Renal cortex interstitium (tissue), 11 donors: ENCODE results near the gene FAM237B. TPM values are rescaled to one million over a fixed set of nuclear protein-coding genes. Genes with fewer than 3 reads are reported as not detected.

Source experiments
- DNase-seq, 11 donors: peaks; one replicate each; pipeline ENCODE4 v3.0.0-alpha.2; 2013; ENCODE audit warnings: low read depth in 9 of 11, low spot score in 4 of 11; ENCODE audit errors: extremely low read depth in 1 of 11
- polyA plus RNA-seq, 3 donors: library from polyadenylated mRNA; unstranded; fragments of 120-200 nt; gene quantifications; one replicate each; pipeline ENCODE4 v1.2.1, GENCODE V29; 2013; ENCODE audit not compliant: insufficient read length in 3 of 3

FAM237B gene
- polyA plus RNA-seq, 3 donors = 0.36 to 0.68 (median 0.48) TPM

- DNase-seq = no peak
Measured at GRCh38 chr7:90309872-90310271, 11.2 kb downstream of the FAM237B start.

- DNase-seq = no peak
Measured at GRCh38 chr7:90303241-90303640, 17.9 kb downstream of the FAM237B start.

DNA sequence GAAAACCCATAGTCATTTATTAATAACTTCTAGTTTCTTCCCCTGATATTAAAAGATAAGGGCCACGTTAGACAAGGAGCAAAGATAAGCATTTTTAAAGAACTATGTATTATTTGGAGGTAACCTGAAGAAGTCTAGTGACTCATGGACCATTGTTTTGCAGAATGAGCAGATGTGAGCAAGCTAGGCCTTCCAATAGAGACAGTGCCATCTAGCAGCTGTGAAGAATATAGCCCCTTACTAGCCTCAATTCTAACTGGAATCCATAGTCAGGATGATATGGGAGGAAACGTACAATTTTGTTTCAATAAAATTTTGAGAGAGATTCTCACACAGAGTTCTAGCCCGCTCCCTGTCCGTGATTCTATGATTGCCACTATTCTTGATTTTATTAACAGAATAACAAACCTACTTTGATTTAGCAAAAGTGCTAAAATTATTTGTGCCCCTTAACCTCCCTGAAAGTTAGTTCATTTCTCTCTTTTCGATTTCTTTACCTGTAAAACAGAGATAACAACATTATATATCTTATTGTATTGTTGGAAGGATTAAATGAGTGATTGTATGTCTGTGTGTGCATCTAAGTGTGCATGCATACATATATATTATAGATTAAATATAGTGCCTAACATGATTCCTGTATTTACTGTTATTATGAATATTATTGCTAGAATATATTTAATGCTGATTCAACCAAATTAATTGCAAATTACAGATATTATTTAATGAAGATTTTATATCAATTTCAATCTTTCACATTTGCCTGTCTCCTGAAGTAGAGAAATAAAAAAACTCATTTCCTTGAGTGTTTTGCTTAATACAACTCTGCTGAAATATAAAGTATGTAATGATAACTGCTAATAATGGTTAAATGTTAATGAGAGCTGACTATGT lies 22.7 kb downstream of the FAM237B start:
- DNase-seq = peak in 1 of 11 donors; percentile 9

- DNase-seq = no peak
Measured at GRCh38 chr7:90290244-90291113, 30.6 kb downstream of the FAM237B start.

- DNase-seq = no peak
Measured at GRCh38 chr7:90288154-90288553, 33.0 kb downstream of the FAM237B start.

DNA sequence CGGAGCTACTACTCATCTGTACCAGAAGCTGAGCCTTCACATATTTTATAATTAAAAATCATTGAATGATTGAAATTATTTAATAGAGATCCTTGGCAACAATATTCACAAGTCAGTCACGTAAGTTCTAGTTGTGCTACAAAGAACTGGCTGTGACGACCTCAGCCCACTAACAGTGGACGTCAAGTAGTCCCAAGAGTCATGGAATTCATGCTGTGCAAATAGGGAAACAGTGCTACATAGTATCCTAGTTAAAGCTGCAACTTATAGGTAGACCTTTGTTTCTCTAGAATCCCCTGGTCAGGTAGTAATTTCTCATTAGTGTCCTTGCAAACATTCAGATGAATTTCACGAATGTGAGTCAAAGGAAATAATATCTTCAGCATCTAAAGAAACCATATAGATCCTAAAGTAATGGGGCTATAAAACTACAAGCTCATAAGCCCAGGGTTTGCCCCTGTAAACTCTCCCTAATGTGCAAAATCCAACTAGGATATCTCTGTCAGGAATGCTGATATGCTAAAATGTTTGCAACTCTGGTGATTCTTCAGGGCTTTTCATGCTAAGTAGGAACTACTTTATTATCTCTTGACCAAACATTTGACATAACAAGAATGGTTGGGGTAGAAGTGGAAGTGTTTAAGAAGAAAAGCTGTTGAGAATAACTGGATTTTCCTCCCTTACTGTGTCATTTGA lies 44.9 kb downstream of the FAM237B start:
- DNase-seq = no peak

- DNase-seq = no peak
Measured at GRCh38 chr7:90274161-90274560, 46.9 kb downstream of the FAM237B start.

DNA sequence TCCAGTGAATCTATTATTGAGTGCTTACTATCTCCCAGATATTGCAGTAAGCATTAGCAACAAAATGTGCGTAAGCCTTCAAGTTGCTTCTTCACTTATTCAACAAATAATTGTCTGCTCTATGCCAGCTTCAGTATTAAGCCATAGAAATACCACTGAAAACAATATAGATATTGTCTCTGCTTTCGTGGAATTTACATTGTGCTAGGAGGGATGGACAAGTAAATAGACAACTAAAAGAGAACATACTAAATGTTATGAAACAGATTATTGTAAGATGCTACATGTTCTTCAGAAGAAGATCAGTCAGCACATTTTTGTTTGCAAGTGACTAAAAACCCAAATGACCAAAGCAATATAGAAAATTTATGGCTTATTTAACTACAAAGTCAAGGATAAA lies 48.9 kb downstream of the FAM237B start:
- no peak for DNase-seq

DNA sequence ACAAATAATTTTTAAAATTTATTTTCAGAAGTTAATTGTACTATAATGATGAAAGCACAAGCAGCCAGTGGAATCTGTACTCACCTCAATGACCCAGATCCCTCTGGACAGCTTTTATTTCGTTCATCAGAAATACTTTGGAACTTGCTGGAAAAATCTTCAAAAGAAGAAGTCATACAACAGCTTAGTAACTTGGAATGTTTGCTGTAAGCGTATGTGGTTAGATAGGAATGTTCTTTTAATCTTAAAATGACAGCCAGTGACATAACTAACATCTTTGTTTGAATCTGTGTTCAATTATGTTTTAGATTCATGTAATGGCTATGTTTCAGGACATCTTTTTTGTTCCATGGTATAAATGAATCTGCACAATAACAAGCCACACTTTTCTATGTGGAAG lies 49.4 kb downstream of the FAM237B start:
- DNase-seq = no peak

- DNase-seq = no peak
Measured at GRCh38 chr7:90270431-90271178, 50.5 kb downstream of the FAM237B start.

DNA sequence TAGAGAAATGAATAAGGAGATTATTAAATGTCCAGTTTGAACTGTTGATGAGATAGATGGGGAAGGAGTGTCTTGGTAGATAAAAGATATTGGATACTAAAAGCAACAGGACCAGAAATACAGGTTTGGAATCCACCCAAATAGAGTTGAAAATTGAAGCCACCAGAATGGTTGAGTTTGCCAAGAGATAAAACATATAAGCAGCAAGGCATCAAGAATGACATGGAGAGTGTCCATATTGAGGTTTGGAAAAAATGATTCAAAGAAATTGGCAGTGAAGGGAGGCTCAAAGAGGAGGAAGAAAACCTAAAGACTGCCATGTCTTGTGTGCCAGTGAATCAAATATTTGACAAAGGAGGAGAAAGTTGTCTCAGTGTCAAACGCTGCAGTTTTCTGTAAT lies 51.9 kb downstream of the FAM237B start:
- no peak for DNase-seq

- no peak for DNase-seq
Measured at GRCh38 chr7:90267263-90267858, 53.7 kb downstream of the FAM237B start.

DNA sequence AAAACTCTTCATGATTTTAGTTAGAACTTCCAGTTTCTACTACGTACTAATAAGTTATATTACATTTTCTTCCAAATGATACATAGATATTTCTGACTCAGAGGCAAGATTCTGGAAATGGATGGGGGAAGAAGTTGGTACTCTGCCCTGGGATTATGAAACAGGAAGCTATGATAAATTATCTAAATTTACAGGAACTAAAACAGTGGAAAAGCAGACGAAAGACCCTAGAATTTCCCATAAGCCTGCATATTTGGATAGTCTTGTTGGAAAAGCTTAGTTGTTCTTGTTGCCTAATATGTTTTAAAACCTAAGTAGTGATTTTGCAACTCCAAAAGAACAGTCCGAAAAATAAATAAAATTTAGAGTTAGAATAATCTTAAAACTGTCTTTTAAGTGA lies 54.3 kb downstream of the FAM237B start:
- DNase-seq = no peak

Other genes with a start within 250 kb of the FAM237B start
- gene STEAP1, start 166.8 kb downstream of the FAM237B start, polyA plus RNA-seq = 10 to 100 TPM; 10.4 to 16.2 (median 14.0) TPM
- 10 to 100 TPM; 11.4 to 20.4 (median 13.4) TPM for gene STEAP2, start 109.6 kb downstream of the FAM237B start, polyA plus RNA-seq
- gene CFAP69, start 76.1 kb downstream of the FAM237B start, polyA plus RNA-seq = 10 to 100 TPM; 12.6 to 25.3 (median 19.1) TPM
- gene GTPBP10, start 25.4 kb upstream of the FAM237B start, polyA plus RNA-seq = 10 to 100 TPM; 22.6 to 29.0 (median 24.5) TPM
- gene CLDN12, start 82.2 kb upstream of the FAM237B start, polyA plus RNA-seq = 10 to 100 TPM; 40.4 to 54.3 (median 52.1) TPM
- gene PTTG1IP2, start 148.3 kb upstream of the FAM237B start, polyA plus RNA-seq = under 1 TPM in 1 of 3 donors, not detected in 2; 0.50 TPM